NCI-H187 treated with DMSO at 0.1 percent for 48 hours (cell line): ENCODE results near the gene LNPEP.
A peak's percentile ranks its signal among the peaks of the same experiment; 100 is the strongest.

Experiments used
- DNase-seq: peaks from one replicate; lab custom pipeline; 2025; lab: John Stamatoyannopoulos, UW

LNPEP gene

GRCh38 chr5:96935559-96936430, at the start of gene LNPEP:
Gene LNPEP (plus strand): TSS chr5:96936080. CDS start chr5:96936156, 76 bp downstream.
- peak; percentile 87 for DNase-seq

- no peak for DNase-seq
These were observed 42.5 kb upstream of the LNPEP start for GRCh38 chr5:96893342-96893741.

DNA sequence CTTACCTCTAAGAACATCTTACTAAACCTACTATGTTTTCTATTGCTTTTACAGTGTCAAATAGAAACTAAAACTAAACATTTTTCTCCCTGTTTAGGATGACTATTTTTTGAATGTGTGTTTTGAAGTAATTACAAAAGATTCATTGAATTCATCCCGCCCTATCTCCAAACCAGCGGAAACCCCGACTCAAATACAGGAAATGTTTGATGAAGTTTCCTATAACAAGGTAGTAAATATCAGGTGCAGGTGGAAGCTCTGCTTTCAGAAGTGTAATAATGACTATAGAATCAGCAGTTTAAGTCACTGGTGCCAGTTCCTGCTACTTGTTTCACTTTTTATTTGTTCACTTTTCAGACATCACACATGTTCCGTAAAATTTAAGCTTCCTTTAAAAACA, 39.6 kb upstream of the LNPEP start:
- no peak for DNase-seq

DNA sequence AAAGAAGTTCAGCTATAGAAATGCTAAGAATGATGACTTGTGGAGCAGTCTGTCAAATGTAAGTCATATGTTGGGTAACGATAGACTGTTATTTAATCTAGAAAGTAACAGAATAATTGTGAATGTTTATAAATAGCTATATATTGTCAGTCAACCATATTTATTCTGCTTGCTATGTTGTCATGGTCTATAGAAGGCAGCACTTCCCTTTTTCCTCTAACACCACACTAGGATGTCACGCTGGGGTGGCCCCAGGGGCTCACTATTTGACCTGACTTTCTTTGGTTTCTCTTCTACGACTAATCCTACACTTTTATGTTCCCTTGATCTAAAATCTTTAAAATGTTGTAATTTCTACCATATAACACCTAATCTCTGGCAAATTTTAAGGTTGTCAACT, 39.1 kb upstream of the LNPEP start:
- no peak for DNase-seq

GRCh38 chr5:96901384-96901783, 34.5 kb upstream of the LNPEP start:
- no peak for DNase-seq

- DNase-seq, result no peak
These were observed 34.0 kb upstream of the LNPEP start for GRCh38 chr5:96901841-96902240.

- DNase-seq, result no peak
These were observed 33.0 kb upstream of the LNPEP start for GRCh38 chr5:96902876-96903275.

GRCh38 chr5:96903300-96903699, 32.6 kb upstream of the LNPEP start:
- DNase-seq, result no peak

- no peak for DNase-seq
These were observed 31.6 kb upstream of the LNPEP start for GRCh38 chr5:96904054-96904931.

GRCh38 chr5:96905864-96906263, 30.0 kb upstream of the LNPEP start:
- no peak for DNase-seq

DNA sequence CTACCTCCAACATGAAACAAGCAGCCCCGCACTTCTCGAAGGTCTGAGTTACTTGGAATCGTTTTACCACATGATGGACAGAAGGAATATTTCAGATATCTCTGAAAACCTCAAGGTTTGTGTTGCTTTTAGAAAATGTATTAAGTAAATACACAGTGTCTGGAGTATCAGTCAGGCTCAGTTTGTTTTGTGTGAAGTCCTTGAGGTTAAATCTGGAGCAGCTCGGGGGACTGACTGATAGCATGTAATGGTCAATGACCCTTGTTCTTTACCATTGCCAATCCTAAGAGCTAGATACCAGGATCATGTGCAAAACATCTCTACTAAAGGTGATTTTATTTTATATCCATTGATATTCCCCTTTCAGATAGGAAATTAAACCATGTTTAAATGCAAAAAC, 26.9 kb upstream of the LNPEP start:
- no peak for DNase-seq

DNA sequence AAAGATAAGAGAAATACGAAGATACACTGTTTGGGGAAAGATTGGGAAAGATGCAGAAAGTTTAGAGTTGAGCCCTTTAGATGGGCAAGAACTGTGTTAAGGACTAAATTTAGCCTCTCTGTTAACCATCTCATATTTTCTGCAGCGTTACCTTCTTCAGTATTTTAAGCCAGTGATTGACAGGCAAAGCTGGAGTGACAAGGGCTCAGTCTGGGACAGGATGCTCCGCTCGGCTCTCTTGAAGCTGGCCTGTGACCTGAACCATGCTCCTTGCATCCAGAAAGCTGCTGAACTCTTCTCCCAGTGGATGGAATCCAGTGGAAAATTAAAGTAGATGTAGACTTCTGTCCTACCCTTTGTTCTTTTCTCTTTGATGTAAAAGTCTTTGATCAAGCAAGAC, 26.4 kb upstream of the LNPEP start:
- DNase-seq, result no peak

DNA sequence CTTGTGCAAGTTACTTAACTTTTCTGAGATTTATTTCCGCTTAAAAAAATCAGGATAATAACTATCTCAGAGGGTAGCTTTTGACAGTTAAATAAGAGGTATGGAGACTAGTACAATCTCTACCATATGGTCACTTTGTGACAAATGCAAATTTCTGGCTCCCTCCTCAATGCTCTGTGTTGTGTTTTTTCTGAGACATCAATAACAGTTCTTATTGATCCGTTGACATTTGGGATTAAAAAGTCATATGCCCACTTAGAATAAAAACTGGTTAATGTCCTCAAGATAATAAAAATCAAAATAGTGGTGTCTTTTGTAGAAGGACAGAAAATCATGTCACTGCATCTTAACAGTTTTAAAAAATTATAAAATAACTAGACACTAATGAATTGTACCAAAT, 24.7 kb upstream of the LNPEP start:
- no peak for DNase-seq

GRCh38 chr5:96913233-96913632, 22.6 kb upstream of the LNPEP start:
- no peak for DNase-seq

DNA sequence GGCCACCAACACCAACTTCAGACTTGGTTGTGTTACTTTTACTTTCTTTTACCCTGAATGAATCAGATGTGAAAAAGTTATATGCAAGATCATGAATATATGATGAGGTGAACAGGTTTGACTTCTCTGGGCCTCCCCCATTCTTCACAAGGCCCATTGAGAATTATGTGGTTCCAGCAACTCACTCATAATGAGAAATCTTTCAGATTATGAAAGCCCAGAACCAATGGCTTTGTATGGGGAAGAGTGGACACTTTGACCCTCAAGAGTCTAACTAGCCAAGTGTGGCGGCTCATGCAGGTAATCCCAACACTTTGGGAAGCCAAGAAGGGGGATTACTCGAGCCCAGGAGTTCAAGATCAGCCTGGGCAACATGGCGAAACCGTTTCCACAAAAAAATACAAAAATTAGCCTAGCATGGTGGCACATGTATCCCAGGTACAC, 16.1 kb upstream of the LNPEP start:
- no peak for DNase-seq

DNA sequence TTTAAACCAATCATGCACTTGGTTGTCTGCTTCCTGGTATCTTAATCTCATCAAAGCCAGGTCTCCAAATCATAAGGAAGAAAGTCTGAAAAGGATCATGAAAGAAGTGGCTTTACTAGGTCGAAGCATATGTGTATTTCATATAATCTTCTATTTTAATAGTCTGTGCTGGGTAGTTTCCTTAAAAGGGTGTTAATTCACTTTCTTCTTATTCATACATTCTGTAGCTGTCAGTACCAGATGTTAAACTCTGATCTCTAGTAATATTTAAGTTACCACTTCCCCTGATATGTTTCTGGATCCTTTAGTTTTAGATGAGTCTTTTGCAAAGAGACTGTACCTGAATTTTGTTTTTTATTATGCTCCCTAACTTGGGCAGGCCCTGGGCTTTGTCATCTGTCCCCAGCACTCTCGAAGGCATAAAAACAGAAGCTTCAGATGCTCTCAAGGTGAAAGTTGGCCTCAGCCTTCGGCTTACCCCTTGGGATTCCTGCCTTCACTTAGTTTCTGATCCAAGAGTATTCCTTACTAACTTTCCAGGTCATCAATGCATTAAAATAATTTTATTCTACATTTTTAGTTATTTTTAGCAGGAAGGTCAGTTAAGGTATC, 15.0 kb upstream of the LNPEP start:
- no peak for DNase-seq

GRCh38 chr5:96922499-96923244, 13.2 kb upstream of the LNPEP start:
- DNase-seq, result no peak

DNA sequence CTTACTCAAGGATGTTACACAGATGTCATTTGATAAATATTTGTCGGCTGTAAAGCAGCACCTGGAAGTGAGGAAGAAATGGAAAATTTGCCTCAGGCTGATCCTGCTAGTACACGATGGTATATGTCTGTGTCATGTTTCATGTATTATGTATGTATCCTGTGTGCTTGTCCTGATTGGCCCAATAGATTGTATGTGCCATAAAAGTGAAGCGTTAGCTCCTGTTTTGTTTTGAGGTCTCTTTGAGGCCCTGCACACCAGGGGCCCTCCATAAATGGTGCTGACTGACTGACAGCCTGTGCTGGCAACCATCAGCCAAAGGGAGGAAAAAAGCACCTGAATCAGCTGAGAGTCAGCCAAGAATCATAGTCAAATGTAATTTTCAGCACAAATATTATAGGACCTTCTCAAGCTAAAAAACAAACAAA, 11.8 kb upstream of the LNPEP start:
- no peak for DNase-seq

GRCh38 chr5:96926276-96926675, 9.6 kb upstream of the LNPEP start:
- DNase-seq, result no peak

GRCh38 chr5:96927008-96927407, 8.9 kb upstream of the LNPEP start:
- no peak for DNase-seq

DNA sequence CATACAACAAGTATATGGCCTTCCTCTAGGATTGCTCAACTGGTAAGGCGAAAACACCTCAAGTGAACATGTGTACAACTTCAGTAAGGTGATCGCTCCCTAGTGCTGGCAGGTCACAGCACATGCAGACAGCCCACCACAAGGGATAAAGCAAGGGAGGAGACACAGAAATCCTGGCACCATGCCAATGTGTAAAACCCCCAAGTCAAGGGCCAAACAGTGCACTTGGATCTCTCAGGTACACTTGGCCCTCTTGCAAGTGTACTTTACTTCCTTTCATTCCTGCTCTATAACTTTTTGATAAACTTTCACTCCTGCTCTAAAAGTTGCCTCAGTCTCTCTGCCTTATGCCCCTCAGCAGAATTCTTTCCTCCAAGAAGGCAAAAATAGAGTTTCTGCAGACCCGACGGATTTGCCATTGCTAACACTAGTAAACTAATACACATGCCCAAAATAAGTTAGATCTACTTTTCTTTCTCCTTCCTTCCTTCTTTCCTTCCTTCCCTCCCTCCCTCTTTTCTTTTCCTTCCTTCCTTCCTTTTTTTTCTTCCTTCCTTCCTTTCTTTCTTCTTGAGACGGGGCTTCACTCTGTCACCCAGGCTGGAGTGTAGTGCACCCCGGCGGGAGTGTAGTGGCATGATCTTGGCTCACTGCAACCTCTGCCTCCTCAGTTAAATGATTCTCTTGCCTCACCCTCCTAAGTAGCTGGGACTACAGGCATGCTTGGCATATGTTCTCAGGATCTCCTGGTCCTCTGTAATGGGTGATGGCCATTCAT, 6.8 kb upstream of the LNPEP start:
- no peak for DNase-seq
